Sigmoid colon (tissue), 7 donors: ENCODE measurements around the gene NCOA1. TPM values are rescaled to one million over a fixed set of nuclear protein-coding genes. Genes with fewer than 3 reads are reported as not detected.

Experiments
- DNase-seq: peaks from one replicate; pipeline ENCODE4 v3.0.0-alpha.2; 2019
- H3K27ac ChIP-seq, 4 donors: fragments of 200-600 bp; sonication (generic); one replicate each; pipeline ENCODE4 v1.5.1; 2016 to 2019; ENCODE audit warnings: mild to moderate bottlenecking in 1 of 4
- H3K27me3 ChIP-seq, 3 donors: fragments of 200-600 bp; sonication (generic); one replicate each; pipeline ENCODE4 v1.5.1; 2019; ENCODE audit warnings: mild to moderate bottlenecking in 1 of 3
- H3K36me3 ChIP-seq, 4 donors: fragments of 200-600 bp; sonication (generic); one replicate each; pipeline ENCODE4 v1.5.1; 2016 to 2019
- H3K4me1 ChIP-seq, 4 donors: fragments of 200-600 bp; sonication (generic); one replicate each; pipeline ENCODE4 v1.5.1; 2017 to 2019
- H3K4me3 ChIP-seq, 4 donors: fragments of 200-600 bp; sonication (generic); one replicate each; pipeline ENCODE4 v1.5.1; 2017 to 2019; ENCODE audit warnings: mild to moderate bottlenecking in 2 of 4, moderate library complexity in 1 of 4
- H3K9me3 ChIP-seq, 4 donors: fragments of 200-600 bp in 3 of 4; sonication (generic) in 3 of 4; one replicate each; pipeline versions ENCODE4 v1.5.1 to v1.6.1; 2013 to 2019
- EP300 ChIP-seq, 4 donors: sonication (generic); formaldehyde crosslinking; IDR thresholded peaks; one replicate each; pipeline ENCODE4 v1.6.1; 2017; ENCODE audit warnings: antibody characterized with exemption in 4 of 4
- POLR2A ChIP-seq, 2 donors: fragments of 450-650 bp; IDR thresholded peaks; one replicate each; pipeline ENCODE4 v1.6.1; 2016; ENCODE audit warnings: antibody characterized with exemption in 2 of 2, mild to moderate bottlenecking in 2 of 2, moderate library complexity in 2 of 2
- POLR2AphosphoS5 ChIP-seq, 4 donors: sonication (generic); formaldehyde crosslinking; IDR thresholded peaks; one replicate each; pipeline ENCODE4 v1.6.1; 2017; ENCODE audit warnings: antibody characterized with exemption in 4 of 4
- WGBS, 2 donors: extraction: QIAGEN DNeasy Blood & Tissue Kit; methylation state at CpG; one replicate each; pipeline ENCODE4 v1.1.7; 2013; 5-methylcytosine and 5-hydroxymethylcytosine counted together
- intact Hi-C: fragments of 100-400 bp; cut with DNase I; formaldehyde crosslinking; loops from one replicate; pipeline ENCODE4 v1.15.1; 2023
- polyA plus RNA-seq, 3 donors: library from polyadenylated mRNA; stranded (reverse); fragments of 200-250 nt; gene quantifications; one replicate each; pipeline ENCODE4 v1.2.3, GENCODE V29; 2013
- total RNA-seq, 4 donors: library from RNA; depleted of rRNA; stranded (reverse); fragments of >200 nt; gene quantifications; one replicate each; pipeline ENCODE4 v1.1.0, GENCODE V29; 2016
- TF ChIP-seq, protein P1 (sequence below), 4 experiments: fragments of 450-650 bp in 3 of 4; fragments of 200-600 bp in 1 of 4; IDR thresholded peaks; one replicate each; pipeline ENCODE4 v1.5.1; 2016 to 2019; ENCODE audit warnings: antibody characterized with exemption in 4 of 4, mild to moderate bottlenecking in 3 of 4, moderate library complexity in 2 of 4
- donor health status: healthy with polysubstance abuse.
- donor health status: Bipolar disorder and iron deficiency.
- donor health status: healthy.

NCOA1 gene
- total and polyA plus RNA-seq, 7 donors: 11.3 to 61.7 (median 49.2) TPM

- no peak overlapping the region for H3K27ac ChIP-seq
- intact Hi-C loops: no loop called here
- no peaks in the 10 kb centered on the region for H3K9me3 ChIP-seq
- 95 to 96% methylated on average over 2 of the region's 2 CpGs for WGBS, 2 donors
- TF ChIP-seq POLR2AphosphoS5 (IDR thresholded peaks at IDR 0.05) (no peak), EP300 (IDR thresholded peaks at IDR 0.05) (no peak), POLR2A (IDR thresholded peaks at IDR 0.05) (no peak)
- TF ChIP-seq, protein P1, sequence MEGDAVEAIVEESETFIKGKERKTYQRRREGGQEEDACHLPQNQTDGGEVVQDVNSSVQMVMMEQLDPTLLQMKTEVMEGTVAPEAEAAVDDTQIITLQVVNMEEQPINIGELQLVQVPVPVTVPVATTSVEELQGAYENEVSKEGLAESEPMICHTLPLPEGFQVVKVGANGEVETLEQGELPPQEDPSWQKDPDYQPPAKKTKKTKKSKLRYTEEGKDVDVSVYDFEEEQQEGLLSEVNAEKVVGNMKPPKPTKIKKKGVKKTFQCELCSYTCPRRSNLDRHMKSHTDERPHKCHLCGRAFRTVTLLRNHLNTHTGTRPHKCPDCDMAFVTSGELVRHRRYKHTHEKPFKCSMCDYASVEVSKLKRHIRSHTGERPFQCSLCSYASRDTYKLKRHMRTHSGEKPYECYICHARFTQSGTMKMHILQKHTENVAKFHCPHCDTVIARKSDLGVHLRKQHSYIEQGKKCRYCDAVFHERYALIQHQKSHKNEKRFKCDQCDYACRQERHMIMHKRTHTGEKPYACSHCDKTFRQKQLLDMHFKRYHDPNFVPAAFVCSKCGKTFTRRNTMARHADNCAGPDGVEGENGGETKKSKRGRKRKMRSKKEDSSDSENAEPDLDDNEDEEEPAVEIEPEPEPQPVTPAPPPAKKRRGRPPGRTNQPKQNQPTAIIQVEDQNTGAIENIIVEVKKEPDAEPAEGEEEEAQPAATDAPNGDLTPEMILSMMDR (IDR thresholded peaks at IDR 0.05): no peak
- H3K36me3 ChIP-seq: no peaks in the 10 kb centered on the region
- peaks cover 0 to 40% (median 16%) of the 10 kb centered on the region in 4 donors for H3K4me1 ChIP-seq
- no peak overlapping the region for H3K4me3 ChIP-seq
- no peak for DNase-seq
- no peaks in the 10 kb centered on the region for H3K27me3 ChIP-seq
Observed at GRCh38 chr2:24620936-24621335, 129.9 kb downstream of the NCOA1 start.

DNA sequence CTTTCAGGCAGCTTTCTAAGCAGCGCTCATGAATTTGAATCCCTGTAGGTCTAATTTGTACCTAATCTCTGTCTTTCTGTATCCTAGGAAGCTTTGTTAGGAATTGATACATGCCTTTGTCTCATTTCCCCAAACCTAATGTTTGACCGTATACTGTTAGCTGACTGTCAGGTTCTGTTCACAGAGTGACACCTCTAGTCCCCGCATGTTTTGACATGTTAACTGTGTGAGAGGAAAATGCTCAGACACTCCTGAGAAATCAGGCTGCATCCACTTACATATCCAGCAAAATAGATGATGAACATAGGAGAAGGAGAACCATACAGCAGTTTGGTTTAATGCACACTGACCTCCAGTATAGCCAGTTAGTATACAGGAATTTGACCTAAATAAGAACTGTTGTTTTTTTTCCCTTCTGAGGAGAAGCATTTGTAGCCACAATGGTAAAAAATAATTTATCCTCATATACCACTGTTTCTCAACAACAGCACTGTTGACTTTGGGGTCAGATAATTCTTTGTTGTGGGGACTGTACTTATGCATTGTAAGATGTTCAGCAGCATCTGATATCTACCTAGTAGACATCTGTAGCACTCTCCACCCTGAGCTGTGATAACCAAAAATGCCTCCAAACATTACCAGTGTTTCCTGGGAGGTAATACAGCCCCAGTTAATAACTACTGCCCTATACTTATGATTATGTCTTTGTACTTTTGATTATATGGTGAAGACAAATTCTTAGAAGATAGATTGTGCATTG is 130.9 kb downstream of the NCOA1 start:
- H3K27ac ChIP-seq: no peak overlapping the region
- peaks cover 0 to 43% (median 16%) of the 10 kb centered on the region in 4 donors for H3K4me1 ChIP-seq
- no peaks in the 10 kb centered on the region for H3K36me3 ChIP-seq
- intact Hi-C loops: no loop called here
- no peak for TF ChIP-seq EP300 (IDR thresholded peaks at IDR 0.05)
- 64 to 87% methylated on average over 3 of the region's 3 CpGs for WGBS, 2 donors
- DNase-seq: no peak
- H3K27me3 ChIP-seq: no peaks in the 10 kb centered on the region
- H3K4me3 ChIP-seq: no peak overlapping the region
- no peaks in the 10 kb centered on the region for H3K9me3 ChIP-seq

- WGBS, 2 donors: 95 to 98% methylated on average over 4 of the region's 4 CpGs
Observed at GRCh38 chr2:24623535-24623934, 132.5 kb downstream of the NCOA1 start.

DNA sequence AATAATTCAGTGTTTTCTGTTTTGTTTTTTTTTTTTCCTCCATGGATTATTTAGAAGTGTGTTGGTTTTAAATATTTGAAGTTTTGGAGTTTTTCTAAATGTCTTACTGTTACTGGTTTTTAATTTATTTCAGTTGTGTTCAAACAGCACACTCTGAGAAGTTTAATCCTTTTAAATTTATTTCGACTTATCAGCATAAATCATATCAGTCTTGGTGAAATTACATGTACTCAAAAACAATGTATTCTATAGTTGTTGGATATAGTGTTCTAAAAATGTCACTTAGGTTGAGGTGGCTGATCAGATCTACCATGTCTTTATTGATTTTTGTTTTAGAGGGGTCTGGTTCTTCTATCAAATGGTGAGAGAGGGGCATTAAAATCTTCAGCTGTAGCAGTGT is 134.7 kb downstream of the NCOA1 start:
- Histone ChIP-seq H3K4me1 (peaks cover 0 to 27% (median 10%) of the 10 kb centered on the region in 4 donors), H3K4me3 (no peak overlapping the region), H3K27ac (no peak overlapping the region), H3K27me3 (no peaks in the 10 kb centered on the region), H3K36me3 (no peaks in the 10 kb centered on the region), H3K9me3 (no peaks in the 10 kb centered on the region)
- no peak for DNase-seq
- WGBS, 2 donors: 90 to 99% methylated on average over 1 of the region's 1 CpG
- intact Hi-C loops: no loop called here
- TF ChIP-seq, protein P1 (IDR thresholded peaks at IDR 0.05): no peak

More at GRCh38 chr2:24623535-24623934, 132.5 kb downstream of the NCOA1 start:
- no peaks in the 10 kb centered on the region for H3K27me3 ChIP-seq
- no peak for TF ChIP-seq POLR2AphosphoS5 (IDR thresholded peaks at IDR 0.05)
- TF ChIP-seq, protein P1 (IDR thresholded peaks at IDR 0.05): no peak
- TF ChIP-seq EP300 (IDR thresholded peaks at IDR 0.05): no peak
- no peak for TF ChIP-seq POLR2A (IDR thresholded peaks at IDR 0.05)
- H3K4me1 ChIP-seq: peaks cover 0 to 30% (median 6%) of the 10 kb centered on the region in 4 donors
- intact Hi-C loops: no loop called here
- H3K36me3 ChIP-seq: no peaks in the 10 kb centered on the region
- no peaks in the 10 kb centered on the region for H3K9me3 ChIP-seq
- no peak overlapping the region for H3K4me3 ChIP-seq
- no peak overlapping the region for H3K27ac ChIP-seq
- no peak for DNase-seq

GRCh38 chr2:24626131-24626530 is 135.1 kb downstream of the NCOA1 start:
- Histone ChIP-seq H3K27me3 (no peaks in the 10 kb centered on the region), H3K4me1 (peaks cover 0 to 27% (median 10%) of the 10 kb centered on the region in 4 donors), H3K36me3 (no peaks in the 10 kb centered on the region), H3K27ac (no peak overlapping the region), H3K4me3 (no peak overlapping the region), H3K9me3 (no peaks in the 10 kb centered on the region)
- no peak for DNase-seq
- no peak for TF ChIP-seq EP300 (IDR thresholded peaks at IDR 0.05)
- no peak for TF ChIP-seq POLR2AphosphoS5 (IDR thresholded peaks at IDR 0.05)
- no peak for TF ChIP-seq POLR2A (IDR thresholded peaks at IDR 0.05)
- TF ChIP-seq, protein P1 (IDR thresholded peaks at IDR 0.05): no peak
- intact Hi-C loops: no loop called here
- WGBS, 2 donors: 82 to 92% methylated on average over 3 of the region's 3 CpGs
